Raji (cell line): Measurements from ENCODE around the gene MSL2.

Experiments used
- POLR2A ChIP-seq: IDR thresholded peaks from 2 replicates; pipeline ENCODE4 v1.6.1; 2011; ENCODE audit warnings: low read depth, low read length, control low read depth; ENCODE audit not compliant: insufficient read depth

Gene MSL2

GRCh38 chr3:136106101-136106500 is 90.0 kb downstream of the MSL2 start:
- no peak for TF ChIP-seq POLR2A

DNA sequence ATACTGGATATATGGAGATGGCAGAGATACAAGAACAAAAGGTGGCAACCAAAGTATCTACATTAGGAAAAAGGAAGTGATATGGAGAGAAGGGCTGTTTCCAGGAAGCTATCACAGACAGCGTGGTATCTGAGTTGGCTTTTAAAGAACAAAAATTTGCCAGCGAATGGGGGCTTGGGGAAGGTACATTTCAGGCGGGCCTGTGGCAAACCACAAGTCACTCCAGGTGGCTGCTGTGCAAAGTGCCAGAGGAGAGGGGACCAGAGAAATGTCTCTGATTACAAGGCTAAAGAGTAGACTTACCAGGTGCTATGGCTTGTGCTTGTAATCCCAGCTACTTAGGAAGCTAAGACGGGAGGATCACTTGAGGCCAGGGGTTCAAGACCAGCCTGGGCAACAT is 91.1 kb downstream of the MSL2 start:
- no peak for TF ChIP-seq POLR2A
